HCT116 (cell line): ENCODE measurements around the gene CCDC69. TPM values are rescaled to one million over a fixed set of nuclear protein-coding genes. Genes with fewer than 3 reads are reported as not detected.

Source experiments
- ATAC-seq: fragments of 200-7000 bp; cut with Tn5 transposase; 2 replicates; pipeline ENCODE4 v1.9.1; 2020; ENCODE audit warnings: mild to moderate bottlenecking, moderate library complexity
- BruUV-seq: library from RNA; stranded (reverse); fragments of 400-500 nt; replicated peaks from 2 replicates; lab custom pipeline; 2021; lab: Mats Ljungman, UMichigan
- CTCF ChIA-PET: fragments of 300-600 bp; sonication (Branson Sonifier 250); formaldehyde crosslinking; loops from one replicate; lab custom pipeline; 2021; ENCODE audit warnings: antibody characterized with exemption; lab: Charles Lee
- POLR2A ChIA-PET: fragments of 300-600, 350-600 bp; sonication (Branson Sonifier 250); formaldehyde crosslinking; loops from one replicate; lab custom pipeline; 2021; ENCODE audit warnings: antibody characterized with exemption; lab: Charles Lee
- RAD21 ChIA-PET, 2 experiments: fragments of 300-600 bp; sonication (Branson Sonifier 250); formaldehyde crosslinking; loops; one replicate each; lab custom pipeline; 2023; ENCODE audit warnings: low total read pairs in 2 of 2; ENCODE audit not compliant: uncharacterized antibody in 2 of 2, unreplicated experiment in 2 of 2, low non-redundant PET in 1 of 2; lab: Charles Lee
- DNase-seq: peaks from one replicate; pipeline ENCODE4 v3.0.0-alpha.2; 2010; ENCODE audit warnings: low read depth, low spot score
- H2AFZ ChIP-seq: fragments of 200-600 bp; shearing (Covaris generic), sonication (generic); 2 replicates; pipeline ENCODE4 v1.6.1; 2017; ENCODE audit warnings: low read depth, mixed run types, mixed read lengths, antibody characterized with exemption, low read length; ENCODE audit not compliant: poor library complexity, severe bottlenecking
- H3K27ac ChIP-seq: 2 replicates; pipeline ENCODE4 v1.5.1; 2012; ENCODE audit warnings: low read depth, low read length
- H3K27me3 ChIP-seq: fragments of 200-600 bp; sonication (generic); 2 replicates; pipeline ENCODE4 v1.6.1; 2016; ENCODE audit warnings: mixed run types, low read length, mixed read lengths; ENCODE audit not compliant: insufficient read depth
- H3K36me3 ChIP-seq, 2 experiments: fragments of 200-500 bp in 1 of 2; fragments of 200-600 bp in 1 of 2; sonication (Bioruptor generic) in 1 of 2; sonication (generic) in 1 of 2; 2 replicates each; pipeline versions ENCODE4 v1.5.1 to v1.6.1; 2014 to 2016; ENCODE audit warnings: low read length in 2 of 2, inconsistent platforms in 1 of 2, mixed read lengths in 1 of 2, mixed run types in 1 of 2; ENCODE audit not compliant: insufficient read depth in 2 of 2, control insufficient read depth in 1 of 2
- H3K4me1 ChIP-seq, 2 experiments: fragments of 200-600 bp in 1 of 2; sonication (generic) in 1 of 2; 2 replicates each; pipeline versions ENCODE4 v1.5.1 to v1.6.1; 2012 to 2017; ENCODE audit warnings: low read length in 2 of 2, inconsistent platforms in 1 of 2, mild to moderate bottlenecking in 1 of 2, mixed read lengths in 1 of 2, mixed run types in 1 of 2, moderate library complexity in 1 of 2; ENCODE audit not compliant: insufficient read depth in 2 of 2, control insufficient read depth in 1 of 2
- H3K4me2 ChIP-seq: fragments of 200-600 bp; sonication (generic); 2 replicates; pipeline ENCODE4 v1.6.1; 2017; ENCODE audit warnings: mixed run types, low read length, mixed read lengths
- H3K4me3 ChIP-seq, 2 experiments: fragments of 200-600 bp in 1 of 2; sonication (generic) in 1 of 2; replicated peaks in 1 of 2; 2 replicates each; pipeline ENCODE4 v1.5.1; 2011 to 2016; ENCODE audit warnings: low read length in 2 of 2, control low read depth in 1 of 2, low read depth in 1 of 2, mild to moderate bottlenecking in 1 of 2, mixed read lengths in 1 of 2, mixed run types in 1 of 2
- H3K79me2 ChIP-seq: fragments of 200-600 bp; sonication (generic); 2 replicates; pipeline ENCODE4 v1.6.1; 2017; ENCODE audit warnings: mild to moderate bottlenecking, mixed run types, low read length, moderate library complexity, mixed read lengths; ENCODE audit not compliant: insufficient read depth
- H3K9ac ChIP-seq: fragments of 200-600 bp; sonication (generic); 2 replicates; pipeline ENCODE4 v1.6.1; 2016; ENCODE audit warnings: low read length, mixed read lengths
- H3K9me2 ChIP-seq: fragments of 200-600 bp; sonication (generic), shearing (Covaris generic); 2 replicates; pipeline ENCODE4 v1.6.1; 2017; ENCODE audit warnings: mixed run types, mild to moderate bottlenecking, moderate library complexity; ENCODE audit not compliant: insufficient read depth
- H3K9me3 ChIP-seq, 2 experiments: fragments of 200-500 bp in 1 of 2; fragments of 200-600 bp in 1 of 2; sonication (Bioruptor generic) in 1 of 2; sonication (generic) in 1 of 2; 2 replicates each; pipeline ENCODE4 v1.6.1; 2014 to 2017; ENCODE audit warnings: low read length in 2 of 2, mixed read lengths in 2 of 2, inconsistent platforms in 1 of 2, low read depth in 1 of 2, mild to moderate bottlenecking in 1 of 2, mixed run types in 1 of 2, moderate library complexity in 1 of 2; ENCODE audit not compliant: control insufficient read depth in 1 of 2, insufficient read depth in 1 of 2
- H4K20me1 ChIP-seq: fragments of 200-600 bp; sonication (generic), shearing (Covaris generic); 2 replicates; pipeline ENCODE4 v1.6.1; 2017; ENCODE audit warnings: mixed run types, mild to moderate bottlenecking, moderate library complexity; ENCODE audit not compliant: insufficient read depth
- CBX3 ChIP-seq: IDR thresholded peaks from 2 replicates; pipeline ENCODE4 v1.6.1; 2012; ENCODE audit warnings: low read depth
- EGR1 ChIP-seq: IDR thresholded peaks from 2 replicates; pipeline ENCODE4 v1.6.1; 2012; ENCODE audit warnings: low read depth
- ELF1 ChIP-seq: IDR thresholded peaks from 2 replicates; pipeline ENCODE4 v1.6.1; 2012; ENCODE audit warnings: low read depth, borderline replicate concordance
- JUND ChIP-seq: IDR thresholded peaks from 2 replicates; pipeline ENCODE4 v1.6.1; 2012
- POLR2AphosphoS5 ChIP-seq: IDR thresholded peaks from 2 replicates; pipeline ENCODE4 v1.6.1; 2011; ENCODE audit warnings: mild to moderate bottlenecking, low read depth, low read length, moderate library complexity
- SIN3A ChIP-seq: IDR thresholded peaks from 2 replicates; pipeline ENCODE4 v1.6.1; 2012; ENCODE audit warnings: low read depth
- SRF ChIP-seq: IDR thresholded peaks from 2 replicates; pipeline ENCODE4 v1.6.1; 2012; ENCODE audit warnings: low read depth
- YY1 ChIP-seq: IDR thresholded peaks from 2 replicates; pipeline ENCODE4 v1.6.1; 2011; ENCODE audit warnings: low read length, low read depth, moderate library complexity, mild to moderate bottlenecking; ENCODE audit not compliant: insufficient replicate concordance; ENCODE audit errors: extremely low read depth
- intact Hi-C: fragments of 100-400 bp; cut with micrococcal nuclease; formaldehyde crosslinking; loops from 2 replicates; pipeline ENCODE4 v1.10.0; 2022
- total RNA-seq: library from RNA; stranded (reverse); gene quantifications from one replicate; pipeline ENCODE4 v1.2.1, GENCODE V29; 2021; ENCODE audit not compliant: unreplicated experiment
- TF ChIP-seq, protein P1 (sequence below): IDR thresholded peaks from 2 replicates; pipeline ENCODE4 v1.6.1; 2011; ENCODE audit warnings: mild to moderate bottlenecking, low read length, moderate library complexity; ENCODE audit not compliant: insufficient replicate concordance; ENCODE audit errors: extremely low read depth
- TF ChIP-seq, protein P2 (sequence below): IDR thresholded peaks from 2 replicates; pipeline ENCODE4 v1.6.1; 2012
- TF ChIP-seq, protein P3 (sequence below): IDR thresholded peaks from 2 replicates; pipeline ENCODE4 v1.6.1; 2012

The CCDC69 gene
- total RNA-seq, 1 experiment from 2014 or later = 4.3 TPM

DNA sequence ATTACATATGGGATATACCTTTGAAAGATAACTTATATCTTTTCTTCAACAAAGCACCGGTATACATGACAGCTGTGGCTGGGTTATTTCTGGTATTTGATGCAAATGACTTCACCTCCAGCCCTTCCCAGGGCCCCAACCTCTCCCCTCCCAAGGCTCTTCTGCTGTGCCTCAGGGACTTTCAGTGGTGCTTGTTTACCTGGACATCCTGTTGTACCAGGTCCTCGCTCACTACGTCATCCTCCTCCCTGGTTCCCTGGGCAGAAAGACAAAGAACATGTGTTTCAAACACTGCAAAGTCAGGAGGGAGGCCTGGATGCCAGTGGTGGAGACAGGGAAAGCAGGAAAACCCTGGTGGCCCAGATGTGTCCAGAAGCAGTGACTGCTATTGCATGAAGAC, 89.7 kb downstream of the CCDC69 start:
- ChIA-PET CTCF (no interaction called here), POLR2A (no interaction called here)
- no peaks in the 10 kb centered on the region for H3K27me3 ChIP-seq
- no peak for ATAC-seq
- H3K9me2 ChIP-seq = no peaks in the 10 kb centered on the region
- peaks cover 0 to 8% of the 10 kb centered on the region in 2 experiments; a peak in 1 of 4 replicates for H3K4me1 ChIP-seq
- H3K27ac ChIP-seq = no peak overlapping the region
- TF ChIP-seq POLR2AphosphoS5 (no peak), JUND (no peak), YY1 (no peak), SIN3A (no peak), ELF1 (no peak), CBX3 (no peak), SRF (no peak), EGR1 (no peak)
- TF ChIP-seq, protein P1, sequence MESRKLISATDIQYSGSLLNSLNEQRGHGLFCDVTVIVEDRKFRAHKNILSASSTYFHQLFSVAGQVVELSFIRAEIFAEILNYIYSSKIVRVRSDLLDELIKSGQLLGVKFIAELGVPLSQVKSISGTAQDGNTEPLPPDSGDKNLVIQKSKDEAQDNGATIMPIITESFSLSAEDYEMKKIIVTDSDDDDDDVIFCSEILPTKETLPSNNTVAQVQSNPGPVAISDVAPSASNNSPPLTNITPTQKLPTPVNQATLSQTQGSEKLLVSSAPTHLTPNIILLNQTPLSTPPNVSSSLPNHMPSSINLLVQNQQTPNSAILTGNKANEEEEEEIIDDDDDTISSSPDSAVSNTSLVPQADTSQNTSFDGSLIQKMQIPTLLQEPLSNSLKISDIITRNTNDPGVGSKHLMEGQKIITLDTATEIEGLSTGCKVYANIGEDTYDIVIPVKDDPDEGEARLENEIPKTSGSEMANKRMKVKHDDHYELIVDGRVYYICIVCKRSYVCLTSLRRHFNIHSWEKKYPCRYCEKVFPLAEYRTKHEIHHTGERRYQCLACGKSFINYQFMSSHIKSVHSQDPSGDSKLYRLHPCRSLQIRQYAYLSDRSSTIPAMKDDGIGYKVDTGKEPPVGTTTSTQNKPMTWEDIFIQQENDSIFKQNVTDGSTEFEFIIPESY = no peak
- TF ChIP-seq, protein P2, sequence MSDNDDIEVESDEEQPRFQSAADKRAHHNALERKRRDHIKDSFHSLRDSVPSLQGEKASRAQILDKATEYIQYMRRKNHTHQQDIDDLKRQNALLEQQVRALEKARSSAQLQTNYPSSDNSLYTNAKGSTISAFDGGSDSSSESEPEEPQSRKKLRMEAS = no peak
- TF ChIP-seq, protein P3, sequence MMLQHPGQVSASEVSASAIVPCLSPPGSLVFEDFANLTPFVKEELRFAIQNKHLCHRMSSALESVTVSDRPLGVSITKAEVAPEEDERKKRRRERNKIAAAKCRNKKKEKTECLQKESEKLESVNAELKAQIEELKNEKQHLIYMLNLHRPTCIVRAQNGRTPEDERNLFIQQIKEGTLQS = no peak
- TF ChIP-seq, all 23 proteins: peak for 0
- Histone ChIP-seq H2AFZ (no peak overlapping the region), H3K79me2 (no peaks in the 10 kb centered on the region), H3K4me2 (no peak overlapping the region), H3K36me3 (peaks cover 6 to 39% of the 10 kb centered on the region in 2 experiments; a peak in 3 of 4 replicates), H3K9ac (no peak overlapping the region), H4K20me1 (no peaks in the 10 kb centered on the region), H3K9me3 (no peaks in the 10 kb centered on the region), H3K4me3 (no peak overlapping the region)
- DNase-seq = no peak
- RAD21 ChIA-PET = no interaction called here
- intact Hi-C loops = no loop called here
- BruUV-seq = no TSS peak
